ENCODE data around the gene KCNH5.

GRCh38 chr14:62709773-62710172 is 335.5 kb downstream of the KCNH5 start:
- TF ChIP-seq CTCF (IDR thresholded peaks at IDR 0.05; ENCODE audit: insufficient read depth, low read depth, low read length), result no peak
- TF ChIP-seq EZH2 (IDR thresholded peaks at IDR 0.05; ENCODE audit: insufficient read depth, low read length), result no peak

Data from astrocyte (in vitro differentiated cells and primary cell).